K562 (cell line): ENCODE data around the gene CALHM3.

Source experiments
- XRCC4 ChIP-seq: IDR thresholded peaks from one replicate; pipeline ENCODE4 v1.6.1; 2011; ENCODE audit not compliant: insufficient read depth, insufficient read length; ENCODE audit errors: extremely low read depth
- YY1 ChIP-seq, 3 experiments: IDR thresholded peaks; 2 replicates each; pipeline ENCODE4 v1.6.1; 2011; ENCODE audit warnings: low read length in 2 of 3, mild to moderate bottlenecking in 2 of 3, moderate library complexity in 2 of 3, borderline replicate concordance in 1 of 3, control low read depth in 1 of 3, low read depth in 1 of 3; ENCODE audit not compliant: insufficient read depth in 3 of 3, insufficient replicate concordance in 2 of 3, control insufficient read depth in 1 of 3, insufficient read length in 1 of 3; ENCODE audit errors: extremely low read depth in 1 of 3

DNA sequence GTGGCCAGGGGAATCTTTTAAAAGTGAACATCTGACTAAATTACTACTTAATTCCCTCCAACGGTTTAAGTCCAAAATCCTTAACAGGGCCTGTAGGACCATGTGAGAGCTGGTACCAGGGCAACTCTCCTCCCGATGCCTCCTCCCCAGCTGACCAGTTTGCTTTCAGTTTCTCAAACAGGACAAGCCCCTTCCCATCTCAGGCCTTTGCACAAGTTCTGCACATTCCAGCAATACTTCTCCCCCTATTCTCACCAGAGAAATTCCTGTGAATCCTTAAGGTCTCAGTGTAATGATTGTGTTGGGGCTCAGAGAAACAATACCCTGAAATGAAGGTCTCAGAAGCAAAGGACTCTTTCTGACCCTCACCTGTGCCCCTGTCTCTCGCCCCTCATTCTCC, 12.3 kb downstream of the CALHM3 start:
- no peak for TF ChIP-seq XRCC4
- TF ChIP-seq YY1 (IDR thresholded peaks at IDR 0.05; ENCODE audit: borderline replicate concordance in 1 of 3, control insufficient read depth in 1 of 3, extremely low read depth in 1 of 3, insufficient read depth in 3 of 3, insufficient read length in 1 of 3, insufficient replicate concordance in 2 of 3, low read depth in 1 of 3, low read length in 2 of 3), result no peak
